Endothelial cell of hepatic sinusoid (primary cell): ENCODE data around the gene SLC39A2.

ENCODE experiments used
- in situ Hi-C: cut with HindIII; loops from 2 replicates; pipeline ENCODE4 v1.10.0; 2017; ENCODE audit warnings: low sequenced_read_pairs

The SLC39A2 gene

GRCh38 chr14:21024585-21025370, 25.7 kb downstream of the SLC39A2 start, which contains the start of gene NDRG2:
Gene NDRG2 (minus strand): TSS chr14:21025061. CDS start chr14:21023315, 1,746 bp downstream.
- in situ Hi-C loops: loop anchor here (5.0 kb wide), 1 partner anchor 38 kb away; no protein-coding TSS in a partner anchor

DNA sequence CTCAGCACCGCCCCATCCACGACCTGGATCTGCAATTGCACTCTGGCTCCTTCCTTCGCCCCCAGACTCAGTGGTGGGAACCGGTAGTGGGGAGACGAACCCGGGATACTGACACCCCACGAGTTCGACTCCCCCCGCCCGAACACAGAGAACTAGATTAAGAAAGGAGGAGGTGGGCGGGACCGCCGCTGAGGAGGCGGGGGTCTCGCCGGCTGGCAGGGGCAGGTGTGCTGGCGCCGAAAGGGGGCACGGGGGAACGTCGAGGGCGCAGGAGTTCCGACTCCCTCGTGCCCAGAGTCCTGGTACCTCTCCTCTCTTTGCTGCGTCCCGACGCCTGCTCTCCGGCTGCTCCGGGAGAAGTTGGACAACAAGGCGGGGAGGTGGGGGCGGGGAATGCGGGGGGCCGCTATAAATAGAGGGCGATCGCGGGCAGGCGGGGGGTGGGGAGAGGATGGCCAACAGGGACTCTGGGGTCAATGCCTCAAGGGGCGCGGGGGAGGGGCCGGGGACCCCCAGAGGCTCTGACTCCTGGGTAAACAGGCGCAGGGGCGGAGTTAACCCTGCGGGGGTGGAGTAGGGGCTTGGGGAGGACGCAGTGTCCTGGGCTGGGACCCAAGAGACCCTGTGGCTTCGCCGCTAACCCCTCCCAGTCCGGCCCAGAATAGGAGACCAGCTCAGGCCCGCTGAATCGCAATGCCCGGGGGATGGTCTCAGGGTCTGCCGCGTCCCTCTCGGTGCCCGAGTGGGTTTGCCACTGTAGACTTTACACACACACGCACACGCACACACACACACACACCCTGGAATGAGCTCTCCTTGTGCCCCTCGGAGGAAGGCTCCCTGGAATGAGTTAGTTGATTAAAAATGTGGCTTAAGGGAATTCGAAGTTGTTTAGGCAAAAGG, 26.5 kb downstream of the SLC39A2 start:
- in situ Hi-C loops: no loop called here

GRCh38 chr14:21026274-21026987, 27.3 kb downstream of the SLC39A2 start:
- in situ Hi-C loops: no loop called here

- in situ Hi-C loops: no loop called here
These were observed 27.9 kb downstream of the SLC39A2 start for GRCh38 chr14:21026988-21027315.

GRCh38 chr14:21029917-21030316, 30.8 kb downstream of the SLC39A2 start, which contains the start of gene TPPP2:
Gene TPPP2 (plus strand): TSS chr14:21030217. CDS start chr14:21030582, 365 bp downstream.
- in situ Hi-C loops: no loop called here

- in situ Hi-C loops: no loop called here
These were observed 31.4 kb downstream of the SLC39A2 start for GRCh38 chr14:21030531-21030930.

DNA sequence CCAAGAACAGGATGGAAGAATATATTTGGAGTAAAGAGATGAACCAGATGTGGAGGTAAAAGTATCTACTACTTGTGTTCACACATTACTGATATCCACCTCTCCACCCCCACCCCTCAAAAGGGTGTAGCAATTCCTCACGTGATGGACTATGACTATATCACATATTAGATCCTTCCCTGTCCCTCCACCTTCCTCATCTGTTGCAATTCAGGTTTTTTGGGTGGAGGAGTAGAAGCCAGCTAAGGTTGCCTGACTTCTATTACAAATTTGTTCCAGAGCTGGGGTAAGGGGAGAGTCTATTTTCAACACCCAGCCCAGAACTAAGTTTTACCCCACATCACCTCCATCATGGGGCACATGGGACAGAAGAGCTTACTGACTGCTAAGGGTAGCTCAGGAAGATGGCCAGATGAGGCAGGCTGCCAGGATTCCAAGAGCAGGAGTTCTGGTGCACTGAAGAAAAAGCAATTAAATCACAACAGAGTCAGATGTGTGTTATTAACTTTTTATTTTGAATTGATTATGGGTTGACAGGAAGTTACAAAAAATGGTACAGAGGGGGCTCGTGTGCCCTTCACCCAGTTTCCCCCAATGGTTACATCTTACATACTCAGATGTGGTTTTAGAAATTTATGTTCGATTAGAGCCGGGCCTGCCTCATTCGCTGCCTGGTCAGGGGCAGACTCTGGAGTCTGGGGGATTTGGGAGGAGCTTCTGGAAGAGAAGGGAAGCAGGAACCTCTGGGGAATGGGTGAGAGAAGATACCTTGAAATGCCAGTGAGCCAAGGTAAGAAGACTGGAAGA, 33.4 kb downstream of the SLC39A2 start:
- in situ Hi-C loops: no loop called here

DNA sequence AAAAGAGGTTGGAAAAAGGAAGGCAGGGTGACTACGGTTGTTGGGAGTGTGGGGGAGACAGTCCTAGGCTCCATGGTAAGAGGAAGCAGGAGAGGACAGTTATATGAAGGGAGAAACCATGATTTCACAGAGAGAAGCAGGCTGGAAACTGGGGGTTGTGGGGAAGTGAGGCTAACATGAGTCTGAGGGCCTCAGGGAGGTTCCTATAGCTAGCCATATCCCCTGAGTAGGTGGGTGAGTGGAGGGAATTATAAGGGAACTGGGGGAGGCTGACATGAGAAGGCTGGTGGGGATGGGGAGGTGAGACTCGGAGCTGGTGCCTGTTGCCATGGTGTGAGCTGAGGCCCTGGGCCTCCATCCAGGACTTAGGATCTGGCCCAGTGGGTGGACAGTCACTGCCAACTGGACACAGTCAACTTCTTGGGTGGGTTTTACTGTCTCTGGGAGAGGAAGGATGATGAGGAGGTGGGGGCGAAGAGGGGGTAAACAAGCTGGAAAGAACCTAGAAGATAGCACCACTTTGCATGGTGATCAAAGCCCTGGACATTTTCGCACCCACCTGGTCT, 34.1 kb downstream of the SLC39A2 start:
- in situ Hi-C loops: no loop called here

DNA sequence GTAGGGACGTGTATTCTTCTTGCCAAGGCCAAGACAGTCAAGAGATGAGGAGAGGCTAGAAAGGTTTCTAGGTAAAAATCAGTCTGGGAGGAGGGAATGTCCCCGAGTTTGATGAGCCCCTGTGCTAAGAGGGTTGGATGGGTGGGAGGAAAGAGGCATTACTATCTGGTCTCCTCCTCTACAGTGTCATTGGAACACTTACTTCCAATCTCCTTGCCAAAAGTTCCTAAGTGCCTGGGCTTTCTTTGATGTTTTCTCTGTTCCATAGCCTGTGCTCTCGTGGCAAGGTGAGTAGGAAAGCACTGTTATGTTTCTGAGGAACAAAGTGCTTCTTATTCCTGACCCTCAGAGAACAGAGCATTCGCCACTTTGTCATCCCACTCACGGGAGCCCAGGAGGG, 35.6 kb downstream of the SLC39A2 start, which contains the start of gene RNASE13:
Gene RNASE13 (minus strand): TSS at position 101 of the 400 bp plus-strand sequence. CDS start 519 bp downstream, outside the sequence.
- in situ Hi-C loops: no loop called here

DNA sequence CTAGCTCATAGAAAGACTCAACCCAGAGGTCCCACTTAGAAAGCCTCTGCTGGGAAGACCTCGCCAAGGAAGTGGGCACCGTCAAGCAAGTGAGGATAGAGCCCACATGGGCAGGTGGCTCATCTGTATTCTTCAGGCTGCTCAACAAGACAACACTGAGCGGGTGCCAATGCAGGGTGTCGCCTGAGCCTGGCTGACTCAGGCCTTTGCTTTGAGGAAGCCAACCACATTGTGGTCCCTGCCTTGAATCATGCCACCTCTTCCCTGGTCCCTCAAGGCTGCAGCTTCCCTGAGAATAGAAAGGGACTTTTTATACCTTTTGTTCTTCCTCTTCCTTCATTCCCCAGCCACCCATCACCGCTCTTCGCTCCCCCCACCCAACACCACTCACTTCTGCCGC, 37.7 kb downstream of the SLC39A2 start:
- in situ Hi-C loops: no loop called here

- in situ Hi-C loops: no loop called here
These were observed 38.1 kb downstream of the SLC39A2 start for GRCh38 chr14:21037156-21037555.

GRCh38 chr14:21038441-21039422, 39.6 kb downstream of the SLC39A2 start:
- in situ Hi-C loops: no loop called here

DNA sequence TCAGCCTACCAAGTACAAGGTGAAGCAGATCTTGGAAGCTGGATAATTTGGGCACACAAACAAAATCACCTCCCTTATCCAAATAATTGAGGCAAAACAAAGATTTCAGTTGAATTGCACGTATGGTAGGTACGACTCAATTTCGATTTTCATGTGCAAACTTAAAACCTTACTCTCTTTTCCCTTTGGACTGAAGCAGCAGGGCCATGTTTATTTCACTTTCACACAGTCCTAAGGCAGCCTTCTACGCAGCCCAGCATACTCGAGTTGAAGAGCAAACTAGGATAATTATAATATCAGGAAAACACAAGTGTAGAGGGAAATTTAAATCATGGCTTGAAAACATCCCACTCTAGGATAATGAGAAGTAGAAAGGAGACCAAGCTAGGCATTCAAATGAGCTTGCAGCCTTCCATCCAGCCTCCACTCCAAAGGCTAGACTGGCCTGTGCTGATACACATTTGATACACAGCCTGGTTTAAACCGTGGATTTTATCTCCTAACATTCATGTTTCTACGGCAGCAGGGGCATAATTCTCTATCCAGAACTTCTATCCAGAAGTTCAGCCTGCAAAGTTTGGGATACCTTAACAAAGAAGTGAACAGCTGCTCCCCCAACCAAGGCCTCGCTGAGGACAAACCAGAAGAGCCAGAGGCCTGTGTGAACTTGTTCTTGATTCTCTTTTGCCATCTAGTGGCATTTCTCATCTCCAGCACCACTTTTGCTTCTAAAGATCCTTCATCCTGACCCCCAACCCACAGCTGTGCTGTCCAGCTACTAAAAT, 40.7 kb downstream of the SLC39A2 start:
- in situ Hi-C loops: loop anchor here (5.0 kb wide), 1 partner anchor 68 kb away; no protein-coding TSS in a partner anchor

GRCh38 chr14:21040370-21040925, 41.4 kb downstream of the SLC39A2 start:
- in situ Hi-C loops: loop anchor here (5.0 kb wide), 1 partner anchor 67 kb away; no protein-coding TSS in a partner anchor

DNA sequence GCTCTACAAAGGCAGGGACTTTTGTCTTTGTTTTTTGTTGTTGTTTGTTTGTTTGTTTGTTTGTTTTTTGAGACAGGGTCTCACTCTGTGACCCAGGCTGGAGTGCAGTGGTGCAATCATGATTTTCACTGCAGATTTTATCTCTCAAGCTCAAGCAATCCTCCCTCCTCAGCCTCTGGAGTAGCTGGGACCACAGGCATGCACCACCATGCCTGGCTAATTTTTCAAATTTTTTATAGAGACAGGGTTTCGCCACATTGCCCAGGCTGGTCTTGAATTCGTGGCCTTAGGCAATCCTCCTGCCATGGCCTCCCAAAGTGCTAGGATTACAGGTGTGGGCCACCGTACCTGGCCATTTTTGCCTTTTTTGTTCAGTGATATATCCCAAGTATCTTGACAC, 41.8 kb downstream of the SLC39A2 start:
- in situ Hi-C loops: loop anchor here (5.0 kb wide), 1 partner anchor 66 kb away; no protein-coding TSS in a partner anchor

GRCh38 chr14:21041676-21042433, 42.8 kb downstream of the SLC39A2 start, which contains the start of gene RNASE7:
Gene RNASE7 (plus strand): TSS chr14:21042362. CDS start chr14:21042993, 631 bp downstream.
- in situ Hi-C loops: loop anchor here (5.0 kb wide), 1 partner anchor 65 kb away; no protein-coding TSS in a partner anchor
